ENCODE measurements around the gene PLGRKT.
"Not testable (repeated sequence)": the region's sequence is repeated elsewhere in the genome, so short reads cannot be mapped to it uniquely, and the experiment has no call there.

PLGRKT gene

GRCh38 chr9:5450359-5451091 is 12.8 kb upstream of the PLGRKT start, which contains the start of gene CD274:
TSS of gene CD274 (plus strand) at chr9:5450542. CDS start at chr9:5456114, 5,572 bp downstream.
- peak in 1 of 2 experiments; percentile 19 for DNase-seq

GRCh38 chr9:5449521-5450358 is 12.0 kb upstream of the PLGRKT start:
- no peak for DNase-seq

- DNase-seq, result no peak
These were observed 11.0 kb upstream of the PLGRKT start for GRCh38 chr9:5448461-5449435.

DNA sequence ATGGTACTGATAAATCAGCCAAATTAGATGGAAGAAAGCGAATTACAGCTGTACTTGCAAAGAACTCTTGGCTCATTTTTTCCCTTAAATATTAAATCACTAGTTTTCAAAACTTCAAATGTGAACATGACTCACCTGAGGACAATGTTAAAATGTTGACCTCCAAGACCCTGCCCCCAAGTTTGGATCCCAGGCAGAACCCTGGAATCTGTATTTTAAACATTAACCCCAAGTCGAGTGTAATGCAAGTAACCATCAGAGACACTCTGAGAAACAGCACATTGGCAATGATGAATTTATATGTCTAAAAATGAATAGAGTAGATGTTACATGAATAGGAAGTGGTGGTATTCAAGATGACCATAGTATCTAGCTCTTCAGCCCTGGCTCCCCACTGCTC is 10.3 kb upstream of the PLGRKT start:
- DNase-seq, result no peak

GRCh38 chr9:5447337-5447736 is 9.6 kb upstream of the PLGRKT start:
- DNase-seq, result no peak

GRCh38 chr9:5446451-5447236 is 8.9 kb upstream of the PLGRKT start:
- no peak for DNase-seq

DNA sequence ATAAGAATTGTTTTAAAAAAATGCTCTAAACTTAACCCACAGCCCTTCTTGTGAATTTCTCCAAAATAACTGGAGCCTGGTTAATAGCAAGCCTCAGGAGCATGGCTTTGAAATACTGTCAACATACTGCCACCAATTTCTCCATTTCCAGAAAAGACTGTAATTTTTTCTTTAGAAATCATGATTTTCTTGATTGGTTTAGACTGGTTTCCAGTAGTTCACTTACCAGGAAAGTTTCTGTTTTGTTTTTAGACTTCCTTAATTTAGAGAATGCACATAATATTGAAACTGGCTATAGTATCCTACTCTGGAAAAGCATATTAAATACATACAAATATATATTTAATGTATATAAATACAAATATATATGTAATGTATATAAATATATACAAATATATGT is 8.2 kb upstream of the PLGRKT start:
- DNase-seq, result no peak

DNA sequence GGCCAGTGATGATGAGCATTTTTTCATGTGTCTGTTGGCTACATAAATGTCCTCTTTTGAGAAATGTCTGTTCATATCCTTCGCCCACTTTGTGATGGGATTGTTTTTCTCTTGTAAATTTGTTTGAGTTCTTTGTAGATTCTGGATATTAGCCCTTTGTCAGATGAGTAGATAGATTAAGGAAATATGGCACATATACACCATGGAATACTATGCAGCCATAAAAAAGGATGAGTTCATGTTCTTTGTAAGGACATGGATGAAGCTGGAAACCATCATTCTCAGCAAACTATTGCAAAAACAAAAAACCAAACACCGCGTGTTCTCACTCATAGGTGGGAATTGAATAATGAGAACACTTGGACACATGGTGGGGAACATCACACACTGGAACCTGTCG is 7.4 kb upstream of the PLGRKT start:
- not testable (repeated sequence) for DNase-seq

- DNase-seq, result no peak
These were observed 6.1 kb upstream of the PLGRKT start for GRCh38 chr9:5443850-5444249.

- DNase-seq, result peak; percentile 52 to 76
These were observed 4.8 kb upstream of the PLGRKT start for GRCh38 chr9:5442400-5443011.

DNA sequence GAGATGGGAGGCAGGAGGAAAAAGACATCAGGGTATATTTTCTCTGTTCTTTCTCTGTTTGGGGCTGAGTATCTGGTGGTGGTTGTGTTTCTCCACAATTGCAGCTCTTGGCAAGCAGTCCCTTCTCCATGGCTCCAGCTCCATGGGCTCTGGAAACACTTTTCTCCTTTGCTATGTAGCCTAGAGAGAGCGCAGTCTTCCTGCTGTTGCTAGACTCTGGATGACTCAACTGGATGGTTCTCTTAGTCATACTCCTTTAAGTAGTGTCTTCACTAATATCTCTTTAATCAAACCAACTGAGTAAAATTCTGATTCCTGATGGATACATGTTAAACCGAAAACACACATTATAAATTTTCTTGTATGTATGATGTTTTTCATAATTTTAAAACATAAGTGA is 3.3 kb upstream of the PLGRKT start:
- DNase-seq, result no peak

DNA sequence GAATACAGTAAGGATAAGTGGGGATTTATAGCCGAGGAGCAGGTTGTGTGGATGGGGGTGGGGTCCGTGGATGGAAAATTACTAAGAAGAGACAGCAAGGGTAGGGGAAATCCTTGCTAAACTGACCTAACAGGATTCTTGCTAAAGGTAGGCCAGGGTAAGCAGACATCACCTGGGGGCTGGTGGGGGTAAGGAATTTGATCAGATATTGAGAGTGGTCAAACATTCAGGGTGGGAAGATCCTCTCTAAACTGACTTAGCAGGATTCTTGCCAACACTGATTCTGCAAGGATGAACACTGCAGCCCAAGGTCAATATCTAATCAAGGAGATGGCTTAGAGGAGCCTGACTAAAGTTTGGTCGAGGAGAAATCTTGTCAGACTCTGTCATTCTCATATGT is 2.7 kb upstream of the PLGRKT start:
- DNase-seq, result no peak

- DNase-seq, result no peak
These were observed 807 bp upstream of the PLGRKT start for GRCh38 chr9:5438301-5439162.

DNA sequence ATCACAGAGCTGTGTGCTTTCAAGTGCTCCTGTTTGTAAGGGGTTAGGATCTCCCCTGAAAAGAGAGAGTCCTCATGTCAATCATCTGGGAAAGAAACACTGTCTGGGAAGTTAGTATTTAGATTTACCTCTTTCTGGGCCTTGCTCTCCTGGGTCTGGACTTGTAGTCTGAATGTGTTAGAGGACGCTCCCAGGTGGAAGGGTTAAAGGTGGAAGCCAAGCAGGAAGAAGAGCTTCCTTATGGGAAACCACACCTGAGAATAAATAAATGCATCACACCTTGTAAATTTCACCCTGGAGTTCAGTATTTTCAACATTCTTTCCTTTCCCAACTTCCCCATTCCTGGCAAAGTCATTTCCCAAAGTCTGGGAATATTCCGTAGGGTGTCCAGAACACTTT is 1.3 kb downstream of the PLGRKT start:
- DNase-seq, result no peak

GRCh38 chr9:5435912-5436311 is 1.8 kb downstream of the PLGRKT start:
- DNase-seq, result no peak

- DNase-seq, result not testable (repeated sequence)
These were observed 3.6 kb downstream of the PLGRKT start for GRCh38 chr9:5433841-5434810.

- not testable (repeated sequence) for DNase-seq
These were observed 4.4 kb downstream of the PLGRKT start for GRCh38 chr9:5433328-5433727.

- not testable (repeated sequence) for DNase-seq
These were observed 4.8 kb downstream of the PLGRKT start for GRCh38 chr9:5432890-5433289.

- DNase-seq, result no peak
These were observed 6.8 kb downstream of the PLGRKT start for GRCh38 chr9:5430912-5431311.
